ENCODE data around the gene PPP6R3. TPM values are rescaled to one million over a fixed set of nuclear protein-coding genes. Genes with fewer than 3 reads are reported as not detected.
A peak's percentile ranks its signal among the peaks of the same experiment; 100 is the strongest.
"Not testable (repeated sequence)": the region's sequence is repeated elsewhere in the genome, so short reads cannot be mapped to it uniquely, and the experiment has no call there.

The PPP6R3 gene
- polyA plus RNA-seq, 3 donors from 2014 or later, result 18.2 to 48.4 (median 29.8) TPM

- no peak overlapping the region for H3K4me3 Mint-ChIP-seq
- H3K36me3 Mint-ChIP-seq, result peaks cover 25 to 64% (median 43%) of the 10 kb centered on the region in 3 donors
- no peaks in the 10 kb centered on the region for H3K9me3 Mint-ChIP-seq
- H3K27ac Mint-ChIP-seq, result peak overlapping the region in 2 of 6 donors; percentile 25 to 31
- no peak for DNase-seq
- peaks cover 1 to 12% (median 3%) of the 10 kb centered on the region in 3 donors for H3K27me3 Mint-ChIP-seq (ENCODE audit: low read depth in 3 of 3)
- no peaks in the 10 kb centered on the region for H3K4me1 Mint-ChIP-seq
Measured at GRCh38 chr11:68610452-68611116, 150.0 kb downstream of the PPP6R3 start.

- H3K36me3 Mint-ChIP-seq, result peaks cover 13 to 36% (median 26%) of the 10 kb centered on the region in 3 donors
- peaks cover 2 to 10% (median 7%) of the 10 kb centered on the region in 3 donors for H3K27me3 Mint-ChIP-seq (ENCODE audit: low read depth in 3 of 3)
- no peaks in the 10 kb centered on the region for H3K9me3 Mint-ChIP-seq
- peak overlapping the region in 3 of 6 donors; percentile 8 to 59 (median 40) for H3K27ac Mint-ChIP-seq
- no peak for DNase-seq
- H3K4me3 Mint-ChIP-seq, result no peak overlapping the region
- no peaks in the 10 kb centered on the region for H3K4me1 Mint-ChIP-seq
Measured at GRCh38 chr11:68615657-68616056, 155.1 kb downstream of the PPP6R3 start.

GRCh38 chr11:68617925-68618809 lies 157.6 kb downstream of the PPP6R3 start:
- H3K9me3 Mint-ChIP-seq, result no peaks in the 10 kb centered on the region
- peaks cover 13 to 24% (median 17%) of the 10 kb centered on the region in 3 donors for H3K36me3 Mint-ChIP-seq
- H3K27me3 Mint-ChIP-seq (ENCODE audit: low read depth in 3 of 3), result peaks cover 2 to 10% (median 7%) of the 10 kb centered on the region in 3 donors
- no peak for DNase-seq
- no peaks in the 10 kb centered on the region for H3K4me1 Mint-ChIP-seq
- no peak overlapping the region for H3K4me3 Mint-ChIP-seq
- H3K27ac Mint-ChIP-seq, result no peak overlapping the region

- no peaks in the 10 kb centered on the region for H3K9me3 Mint-ChIP-seq
- peaks cover 0 to 2% (median 0%) of the 10 kb centered on the region in 3 donors for H3K36me3 Mint-ChIP-seq
- H3K27me3 Mint-ChIP-seq (ENCODE audit: low read depth in 3 of 3), result peaks cover 2 to 8% (median 5%) of the 10 kb centered on the region in 3 donors
- no peak for DNase-seq
- H3K27ac Mint-ChIP-seq, result no peak overlapping the region
- no peak overlapping the region for H3K4me3 Mint-ChIP-seq
- no peaks in the 10 kb centered on the region for H3K4me1 Mint-ChIP-seq
Measured at GRCh38 chr11:68621826-68622225, 161.3 kb downstream of the PPP6R3 start.

- H3K27me3 Mint-ChIP-seq (ENCODE audit: low read depth in 3 of 3); H3K9me3 Mint-ChIP-seq; H3K36me3 Mint-ChIP-seq; DNase-seq; H3K4me3 Mint-ChIP-seq; H3K4me1 Mint-ChIP-seq; H3K27ac Mint-ChIP-seq: not testable (repeated sequence)
Measured at GRCh38 chr11:68623706-68624105, 163.2 kb downstream of the PPP6R3 start.

- not testable (repeated sequence) for H3K9me3 Mint-ChIP-seq; DNase-seq; H3K27me3 Mint-ChIP-seq (ENCODE audit: low read depth in 3 of 3); H3K36me3 Mint-ChIP-seq; H3K4me3 Mint-ChIP-seq; H3K27ac Mint-ChIP-seq; H3K4me1 Mint-ChIP-seq
Measured at GRCh38 chr11:68625069-68625468, 164.5 kb downstream of the PPP6R3 start.

GRCh38 chr11:68626236-68626635 lies 165.7 kb downstream of the PPP6R3 start:
- not testable (repeated sequence) for H3K27ac Mint-ChIP-seq; H3K36me3 Mint-ChIP-seq; H3K9me3 Mint-ChIP-seq; DNase-seq; H3K4me3 Mint-ChIP-seq; H3K4me1 Mint-ChIP-seq; H3K27me3 Mint-ChIP-seq (ENCODE audit: low read depth in 3 of 3)

GRCh38 chr11:68628837-68629236 lies 168.3 kb downstream of the PPP6R3 start:
- not testable (repeated sequence) for H3K4me3 Mint-ChIP-seq; H3K27me3 Mint-ChIP-seq (ENCODE audit: low read depth in 3 of 3); H3K4me1 Mint-ChIP-seq; H3K9me3 Mint-ChIP-seq; DNase-seq; H3K36me3 Mint-ChIP-seq; H3K27ac Mint-ChIP-seq

- H3K36me3 Mint-ChIP-seq; H3K9me3 Mint-ChIP-seq; H3K27me3 Mint-ChIP-seq (ENCODE audit: low read depth in 3 of 3); DNase-seq; H3K4me1 Mint-ChIP-seq; H3K27ac Mint-ChIP-seq; H3K4me3 Mint-ChIP-seq: not testable (repeated sequence)
Measured at GRCh38 chr11:68632375-68632774, 171.8 kb downstream of the PPP6R3 start.

GRCh38 chr11:68632802-68633201 lies 172.2 kb downstream of the PPP6R3 start:
- H3K27me3 Mint-ChIP-seq (ENCODE audit: low read depth in 3 of 3), result peaks cover 0 to 4% (median 2%) of the 10 kb centered on the region in 3 donors
- no peaks in the 10 kb centered on the region for H3K4me1 Mint-ChIP-seq
- DNase-seq, result no peak
- H3K27ac Mint-ChIP-seq, result no peak overlapping the region
- no peak overlapping the region for H3K4me3 Mint-ChIP-seq
- H3K9me3 Mint-ChIP-seq, result no peaks in the 10 kb centered on the region
- no peaks in the 10 kb centered on the region for H3K36me3 Mint-ChIP-seq

GRCh38 chr11:68634606-68635005 lies 174.1 kb downstream of the PPP6R3 start:
- not testable (repeated sequence) for H3K9me3 Mint-ChIP-seq; H3K27ac Mint-ChIP-seq; H3K27me3 Mint-ChIP-seq (ENCODE audit: low read depth in 3 of 3); H3K4me3 Mint-ChIP-seq; H3K36me3 Mint-ChIP-seq; DNase-seq; H3K4me1 Mint-ChIP-seq

- not testable (repeated sequence) for H3K9me3 Mint-ChIP-seq, H3K36me3 Mint-ChIP-seq
Measured at GRCh38 chr11:68635172-68635571, 174.6 kb downstream of the PPP6R3 start.

GRCh38 chr11:68635883-68636282 lies 175.3 kb downstream of the PPP6R3 start:
- not testable (repeated sequence) for H3K9me3 Mint-ChIP-seq, H3K4me1 Mint-ChIP-seq, H3K36me3 Mint-ChIP-seq

More at GRCh38 chr11:68635172-68635571, 174.6 kb downstream of the PPP6R3 start:
- H3K27me3 Mint-ChIP-seq (ENCODE audit: low read depth in 3 of 3); H3K4me3 Mint-ChIP-seq; DNase-seq; H3K4me1 Mint-ChIP-seq; H3K27ac Mint-ChIP-seq: not testable (repeated sequence)

GRCh38 chr11:68639322-68639721 lies 178.8 kb downstream of the PPP6R3 start:
- H3K4me3 Mint-ChIP-seq; H3K36me3 Mint-ChIP-seq; H3K9me3 Mint-ChIP-seq; H3K27ac Mint-ChIP-seq; DNase-seq; H3K27me3 Mint-ChIP-seq (ENCODE audit: low read depth in 3 of 3); H3K4me1 Mint-ChIP-seq: not testable (repeated sequence)

More at GRCh38 chr11:68635883-68636282, 175.3 kb downstream of the PPP6R3 start:
- DNase-seq; H3K27ac Mint-ChIP-seq; H3K27me3 Mint-ChIP-seq (ENCODE audit: low read depth in 3 of 3); H3K4me3 Mint-ChIP-seq: not testable (repeated sequence)
